Measurements from ENCODE around the gene NBPF4.

GRCh38 chr1:108192581-108192980 is 51.3 kb downstream of the NBPF4 start:
- TF ChIP-seq CTCF (IDR thresholded peaks at IDR 0.05) = no peak
- TF ChIP-seq POLR2A (IDR thresholded peaks at IDR 0.05) = no peak
